ENCODE measurements around the gene PDE1A. TPM values are rescaled to one million over a fixed set of nuclear protein-coding genes. Genes with fewer than 3 reads are reported as not detected.

PDE1A gene
- total and polyA plus RNA-seq, 2 of the 4 experiments (the other 2 are of a cell fraction): 0.24 to 0.90 TPM

- Histone ChIP-seq H3K36me3 (ENCODE audit: control insufficient read depth, insufficient read depth, low read length) (no peaks in the 10 kb centered on the region), H2BK20ac (ENCODE audit: low read depth, low read length) (peak overlapping the region; percentile 39; the same call in 1 of the 2 replicates), H2AFZ (replicated peaks; ENCODE audit: low read length, poor library complexity) (no peak overlapping the region), H3K9me3 (ENCODE audit: control insufficient read depth, insufficient read depth, low read length) (no peaks in the 10 kb centered on the region), H3K18ac (ENCODE audit: low read depth, low read length) (peak overlapping the region; percentile 54; the same call in 1 of the 2 replicates), H2BK15ac (ENCODE audit: low read depth, low read length) (no peak overlapping the region), H3K23ac (ENCODE audit: low read depth, low read length) (no peak overlapping the region), H3K4me1 (ENCODE audit: control insufficient read depth, insufficient read depth, low read length) (peaks cover 4% of the 10 kb centered on the region; the same call in 1 of the 2 replicates), H3K79me1 (ENCODE audit: low read depth in 1 of 2, low read length in 2 of 2) (no peaks in the 10 kb centered on the region), H4K8ac (ENCODE audit: low read depth in 2 of 2, low read length in 2 of 2) (no peak overlapping the region; a peak in 1 of 4 replicates), H2BK120ac (ENCODE audit: low read depth, low read length) (no peak overlapping the region), H4K91ac (ENCODE audit: insufficient read depth, low read depth, low read length) (no peak overlapping the region), H4K20me1 (ENCODE audit: insufficient read depth, low read length) (no peaks in the 10 kb centered on the region), H3K9me1 (ENCODE audit: insufficient read depth, low read length) (no peaks in the 10 kb centered on the region), H3K27ac (ENCODE audit: insufficient read depth, low read length) (no peak overlapping the region), H3K9ac (ENCODE audit: low read depth, low read length) (no peak overlapping the region), H2AK9ac (replicated peaks; ENCODE audit: low read depth, low read length, poor library complexity) (no peak overlapping the region), H3K14ac (replicated peaks; ENCODE audit: low read depth, low read length) (no peak overlapping the region), H4K5ac (ENCODE audit: low read depth, low read length) (no peak overlapping the region), H3K56ac (ENCODE audit: extremely low read depth, insufficient read depth, low read length) (no peak overlapping the region), H3K27me3 (ENCODE audit: control insufficient read depth, insufficient read depth, low read length) (no peaks in the 10 kb centered on the region), H3K4me2 (ENCODE audit: low read depth, low read length) (no peak overlapping the region), H3K4me3 (ENCODE audit: insufficient read depth, low read depth, low read length) (no peak overlapping the region), H2AK5ac (ENCODE audit: low read depth, low read length) (no peak overlapping the region), H3K4ac (ENCODE audit: low read depth, low read length) (no peak overlapping the region), H2BK5ac (ENCODE audit: low read depth, low read length, poor library complexity, severe bottlenecking) (peak overlapping the region; percentile 20)
- no CpG with 5 or more reads among the region's 3 CpGs for WGBS, 2 experiments (ENCODE audit: extremely low coverage in 2 of 2, insufficient read length in 1 of 2)
- BruUV-seq (replicated peaks): no TSS peak
- dilution Hi-C loops (cut with HindIII; ENCODE audit: low sequenced_read_pairs, unreplicated experiment) (no loop called here), in situ Hi-C loops (cut with MboI; ENCODE audit: low sequenced_read_pairs) (no loop called here), intact Hi-C loops (cut with micrococcal nuclease) (no loop called here)
- no peak for TF ChIP-seq CTCF (conservative IDR thresholded peaks at IDR 0.05; ENCODE audit: low read depth, low read length)
- no peak for TF ChIP-seq RFX5 (IDR thresholded peaks at IDR 0.05; ENCODE audit: low read depth, low read length)
- no peak for TF ChIP-seq NFE2L2 (IDR thresholded peaks at IDR 0.05; ENCODE audit: low read depth, low read length)
- no peak for TF ChIP-seq ELK1 (IDR thresholded peaks at IDR 0.05; ENCODE audit: borderline replicate concordance, low read depth, low read length)
- no peak for TF ChIP-seq RAD21 (IDR thresholded peaks at IDR 0.05; ENCODE audit: low read length)
- TF ChIP-seq CHD1 (IDR thresholded peaks at IDR 0.05; ENCODE audit: low read depth, low read length): no peak
- DNase-seq (no peak), ATAC-seq (ENCODE audit: low read depth) (no peak)
- ChIA-PET POLR2A (ENCODE audit: unreplicated experiment) (no interaction called here), CTCF (interaction anchor here (1.1 kb wide), 1 partner anchor 11 kb away, joined by 4 read pairs; no protein-coding TSS in a partner anchor)
Measured at GRCh38 chr2:182358601-182359000, 68.2 kb downstream of the PDE1A start.
